Measurements from ENCODE around the gene CD82.
"Not testable (repeated sequence)": the region's sequence is repeated elsewhere in the genome, so short reads cannot be mapped to it uniquely, and the experiment has no call there.

CD82 gene

DNA sequence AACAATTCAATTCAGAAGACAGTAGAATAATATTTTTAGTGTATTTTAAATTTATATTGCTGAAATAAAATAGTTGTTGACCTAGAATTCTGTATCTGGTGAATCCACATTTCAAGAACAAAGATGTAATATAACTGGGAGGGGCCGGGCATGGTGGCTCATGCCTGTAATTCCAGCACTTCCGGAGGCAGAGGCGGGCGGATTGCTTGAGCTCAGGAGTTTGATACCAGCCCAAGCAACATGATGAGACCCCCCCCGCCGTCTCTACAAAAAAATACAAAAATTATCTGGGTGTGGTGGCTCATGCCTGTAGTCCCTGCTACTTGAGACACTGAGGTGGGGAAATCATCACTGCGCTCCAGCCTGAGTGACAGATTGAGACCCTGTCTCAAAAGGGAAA is 72.6 kb downstream of the CD82 start:
- FAIRE-seq: no peak

DNA sequence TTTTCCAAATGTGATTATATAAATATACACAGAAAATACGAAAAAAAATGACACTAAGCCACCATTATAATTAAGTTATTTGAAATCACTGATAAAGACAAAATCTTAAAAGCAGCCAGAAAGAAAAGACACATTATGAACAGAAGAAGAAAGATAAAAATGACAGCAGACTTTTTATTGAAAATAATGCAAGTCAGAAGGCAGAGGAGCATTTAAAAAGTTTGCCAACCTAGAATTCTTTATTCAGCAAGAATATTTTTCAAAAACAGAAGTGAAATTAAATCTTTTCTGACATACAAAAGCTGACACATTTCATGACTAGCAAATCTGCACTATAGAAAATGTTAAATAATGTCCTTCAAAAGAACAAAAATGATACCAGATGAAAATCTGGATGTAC is 77.8 kb downstream of the CD82 start:
- FAIRE-seq: no peak

DNA sequence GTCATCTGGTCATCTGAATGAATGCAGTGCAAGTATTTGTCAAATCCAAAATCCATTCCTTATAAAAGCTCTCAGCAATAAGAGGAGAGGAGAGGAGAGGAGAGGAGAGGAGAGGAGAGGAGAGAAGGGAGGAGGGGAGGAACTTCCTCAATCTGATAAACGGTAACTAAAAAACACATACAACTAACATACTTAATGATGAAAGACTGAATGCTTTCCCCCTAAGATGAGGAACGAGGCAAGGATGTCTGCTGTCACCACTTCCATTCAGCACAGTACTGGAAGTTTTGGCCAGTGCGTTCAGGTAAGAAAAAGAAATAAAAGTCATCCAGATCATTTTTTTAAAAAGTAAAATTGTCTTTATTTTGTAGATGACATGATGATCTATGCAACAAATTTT is 80.4 kb downstream of the CD82 start:
- no peak for FAIRE-seq

DNA sequence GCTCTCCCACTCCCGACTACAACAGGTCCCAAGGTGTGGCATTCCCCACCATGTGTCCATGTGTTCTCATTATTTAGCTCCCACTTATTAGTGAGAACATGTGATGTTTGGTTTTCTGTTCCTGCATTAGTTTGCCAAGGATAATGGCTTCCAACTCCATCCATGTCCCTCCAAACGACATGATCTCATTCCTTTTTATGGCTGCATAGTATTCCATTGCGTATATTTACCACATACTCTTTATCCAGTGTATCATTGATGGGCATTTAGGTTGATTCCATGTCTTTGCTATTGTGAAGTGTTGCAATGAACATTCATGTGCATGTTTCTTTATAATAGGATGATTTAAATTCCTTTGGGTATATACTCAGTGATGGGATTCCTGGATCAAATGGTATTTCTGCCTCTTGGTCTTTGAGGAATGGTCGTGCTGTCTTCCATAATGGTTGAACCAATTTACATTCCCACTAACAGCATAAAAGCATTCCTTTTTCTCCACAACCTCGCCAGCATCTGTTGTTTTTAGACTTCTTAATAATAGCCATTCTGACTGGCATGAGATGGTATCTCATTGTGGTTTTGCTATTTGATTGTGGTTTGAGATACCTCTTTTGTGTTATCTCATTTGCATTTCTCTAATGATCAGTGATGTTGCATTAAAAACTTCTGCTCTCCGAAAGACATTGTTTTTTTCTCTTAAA is 81.9 kb downstream of the CD82 start:
- not testable (repeated sequence) for FAIRE-seq

GRCh38 chr11:44648109-44648508 is 82.6 kb downstream of the CD82 start:
- no peak for FAIRE-seq

GRCh38 chr11:44651535-44652155 is 86.2 kb downstream of the CD82 start:
- no peak for FAIRE-seq

DNA sequence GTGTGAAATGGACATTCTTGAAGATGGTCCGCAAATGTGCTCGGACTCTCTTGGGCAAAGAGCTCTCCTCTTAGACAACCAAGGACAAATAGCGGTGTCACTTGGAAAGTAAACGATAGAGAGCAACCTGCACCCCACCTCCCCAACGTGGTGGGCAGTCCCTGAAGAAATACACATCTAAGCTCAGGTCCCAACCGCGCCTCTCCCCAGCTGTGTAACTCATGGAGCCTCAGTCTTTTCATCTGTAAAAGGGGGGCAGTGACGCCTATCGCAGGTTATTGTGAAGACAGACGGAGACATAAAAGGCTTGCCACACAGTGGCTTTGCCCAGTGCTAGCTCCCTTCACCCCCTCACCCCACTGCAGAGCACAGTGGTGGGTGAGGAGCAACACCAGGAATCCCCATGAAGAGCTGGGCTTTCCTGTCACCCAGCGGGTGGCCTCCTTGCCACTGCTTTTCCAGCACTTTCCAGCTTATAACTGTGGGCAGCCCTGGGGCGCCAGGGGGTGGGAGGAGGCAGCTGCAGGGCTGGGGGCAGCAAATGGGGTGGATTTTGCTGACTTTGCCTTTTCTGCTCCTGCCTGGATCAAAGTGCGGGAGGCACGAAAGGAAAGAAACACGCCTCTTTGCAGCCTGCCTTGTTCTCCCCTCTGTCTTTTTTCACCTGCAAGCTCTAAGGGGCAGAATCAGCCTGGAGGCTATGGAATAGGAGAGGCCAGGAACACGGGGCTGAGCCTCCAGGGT is 87.6 kb downstream of the CD82 start:
- FAIRE-seq: no peak

DNA sequence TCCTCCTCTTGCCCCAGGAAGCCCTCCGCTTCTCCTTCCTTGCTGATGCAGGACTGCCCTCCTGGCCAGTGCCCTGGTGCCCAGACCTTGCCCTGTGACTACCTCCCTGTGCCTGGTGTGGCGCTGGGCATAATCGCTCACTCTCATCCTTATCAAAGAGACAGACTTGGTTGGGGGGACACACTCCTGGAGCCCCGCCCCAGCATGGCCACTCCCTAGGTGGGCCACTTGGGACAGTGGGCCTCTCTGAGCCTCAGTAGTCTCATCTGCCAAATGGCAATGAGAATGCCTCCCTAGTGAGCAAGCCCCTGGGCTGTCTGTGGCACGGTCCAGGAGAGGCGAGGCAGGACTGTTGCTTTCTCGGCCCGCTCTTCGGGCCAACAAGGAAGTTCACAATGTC is 88.6 kb downstream of the CD82 start:
- FAIRE-seq: no peak

GRCh38 chr11:44654596-44654995 is 89.1 kb downstream of the CD82 start:
- FAIRE-seq: no peak

DNA sequence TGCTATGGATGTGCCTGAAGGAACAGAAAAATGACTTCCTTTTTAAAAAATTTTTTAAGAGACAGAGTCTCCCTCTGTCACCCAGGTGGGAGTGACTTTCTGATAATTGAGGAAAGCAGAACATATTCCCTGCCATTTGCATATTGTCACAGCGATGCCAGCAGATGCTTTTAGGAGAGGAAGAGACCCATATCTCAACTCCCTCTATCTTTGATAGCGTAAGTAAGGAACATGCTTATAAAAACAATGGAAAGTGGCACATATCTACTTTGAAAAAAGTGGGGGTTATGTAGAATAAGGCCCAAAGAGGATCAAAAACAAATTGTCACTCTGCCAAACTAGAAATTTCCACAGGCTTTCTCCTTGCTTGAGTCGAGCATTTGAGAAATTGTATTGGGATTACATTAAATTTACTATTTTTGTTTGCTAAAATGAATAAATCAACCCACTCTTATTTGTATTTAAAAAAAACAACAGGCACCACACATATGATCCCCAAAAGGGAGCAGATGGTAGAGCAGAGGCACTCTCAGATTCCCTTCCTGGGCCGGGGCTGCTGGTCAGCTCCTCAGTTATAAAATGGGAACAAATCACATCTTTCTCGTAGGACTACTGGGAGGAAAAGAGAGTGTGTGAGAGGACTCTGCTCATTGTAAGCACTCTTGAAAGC is 92.5 kb downstream of the CD82 start:
- no peak for FAIRE-seq

DNA sequence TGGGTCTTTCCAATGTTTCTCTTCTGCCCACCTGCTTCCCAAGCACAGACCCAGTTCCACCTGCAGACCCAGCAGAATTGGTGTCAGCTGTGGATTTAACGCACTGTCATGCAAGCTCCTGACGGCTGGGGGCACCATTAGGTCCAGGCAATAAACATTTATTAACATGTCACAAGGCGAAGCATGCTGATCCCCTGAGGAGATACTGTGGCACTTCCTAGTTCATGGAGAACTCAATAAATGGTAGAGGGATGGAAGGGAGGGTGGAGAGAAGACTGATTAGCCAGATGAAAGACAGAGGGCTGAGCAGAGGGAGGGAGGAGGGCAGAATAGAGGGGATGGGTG is 93.0 kb downstream of the CD82 start:
- FAIRE-seq: no peak

GRCh38 chr11:44659641-44660040 is 94.2 kb downstream of the CD82 start:
- no peak for FAIRE-seq

DNA sequence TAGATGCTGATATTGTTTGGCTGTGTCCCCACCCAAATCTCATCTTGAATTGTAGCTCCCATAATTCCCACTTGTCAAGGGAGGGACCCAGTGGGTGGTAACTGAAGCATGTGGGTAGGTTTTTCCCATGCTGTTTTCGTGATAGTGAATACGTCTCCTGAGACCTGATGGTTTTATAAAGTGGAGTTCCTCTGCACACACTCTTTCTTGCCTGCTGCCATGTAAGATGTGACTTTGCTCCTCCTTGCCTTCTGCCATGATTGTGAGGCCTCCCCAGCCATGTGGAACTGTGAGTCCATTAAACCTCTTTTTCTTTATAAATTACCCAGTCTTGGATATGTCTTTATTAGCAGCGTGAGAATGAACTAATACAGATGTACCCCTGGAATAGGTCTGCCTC is 95.1 kb downstream of the CD82 start:
- not testable (repeated sequence) for FAIRE-seq

DNA sequence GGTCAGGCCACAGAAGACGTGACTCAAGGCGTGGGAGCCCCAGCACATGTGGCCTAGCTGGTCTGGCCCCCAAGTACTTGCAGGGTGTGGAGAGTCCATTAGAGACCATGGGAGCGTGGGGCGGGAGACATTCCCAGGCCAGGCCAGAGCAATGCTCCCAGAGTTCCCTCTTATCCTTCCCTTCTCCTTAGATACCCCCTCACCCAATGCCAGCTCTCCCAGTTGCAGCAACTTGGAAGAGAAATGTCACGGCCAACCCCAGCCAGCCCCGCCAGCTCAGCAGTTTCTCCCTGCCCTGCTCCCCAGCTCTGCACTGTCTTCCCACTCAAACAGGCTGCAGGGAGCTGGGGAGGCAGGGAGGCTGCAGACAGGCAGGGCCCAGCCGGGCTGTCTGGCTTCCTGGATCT is 95.9 kb downstream of the CD82 start:
- FAIRE-seq: no peak

Measured in colon (tissue), 2 donors.